ENCODE data around the gene LRP8.
A peak's percentile ranks its signal among the peaks of the same experiment; 100 is the strongest.

- TF ChIP-seq, protein P1, sequence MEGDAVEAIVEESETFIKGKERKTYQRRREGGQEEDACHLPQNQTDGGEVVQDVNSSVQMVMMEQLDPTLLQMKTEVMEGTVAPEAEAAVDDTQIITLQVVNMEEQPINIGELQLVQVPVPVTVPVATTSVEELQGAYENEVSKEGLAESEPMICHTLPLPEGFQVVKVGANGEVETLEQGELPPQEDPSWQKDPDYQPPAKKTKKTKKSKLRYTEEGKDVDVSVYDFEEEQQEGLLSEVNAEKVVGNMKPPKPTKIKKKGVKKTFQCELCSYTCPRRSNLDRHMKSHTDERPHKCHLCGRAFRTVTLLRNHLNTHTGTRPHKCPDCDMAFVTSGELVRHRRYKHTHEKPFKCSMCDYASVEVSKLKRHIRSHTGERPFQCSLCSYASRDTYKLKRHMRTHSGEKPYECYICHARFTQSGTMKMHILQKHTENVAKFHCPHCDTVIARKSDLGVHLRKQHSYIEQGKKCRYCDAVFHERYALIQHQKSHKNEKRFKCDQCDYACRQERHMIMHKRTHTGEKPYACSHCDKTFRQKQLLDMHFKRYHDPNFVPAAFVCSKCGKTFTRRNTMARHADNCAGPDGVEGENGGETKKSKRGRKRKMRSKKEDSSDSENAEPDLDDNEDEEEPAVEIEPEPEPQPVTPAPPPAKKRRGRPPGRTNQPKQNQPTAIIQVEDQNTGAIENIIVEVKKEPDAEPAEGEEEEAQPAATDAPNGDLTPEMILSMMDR (IDR thresholded peaks at IDR 0.05; ENCODE audit: low read length), result peak; percentile 20; the same call in 1 of the 2 replicates
- TF ChIP-seq EZH2phosphoT487 (IDR thresholded peaks at IDR 0.05; ENCODE audit: low read length), result no peak
- TF ChIP-seq EZH2 (optimal IDR thresholded peaks at IDR 0.05; ENCODE audit: low read depth, low read length), result no peak
These were observed 61.8 kb downstream of the LRP8 start for GRCh38 chr1:53266038-53266437.

Measured in MM.1S (cell line).